ENCODE data around the gene SLC29A4.
"Not testable (repeated sequence)": the region's sequence is repeated elsewhere in the genome, so short reads cannot be mapped to it uniquely, and the experiment has no call there.

Gene SLC29A4

GRCh38 chr7:5296611-5297226 is 14.0 kb downstream of the SLC29A4 start:
- DNase-seq = peak; percentile 67

GRCh38 chr7:5300366-5300765 is 17.6 kb downstream of the SLC29A4 start:
- DNase-seq = no peak

- no peak for DNase-seq
Measured at GRCh38 chr7:5302577-5302976, 19.8 kb downstream of the SLC29A4 start.

- DNase-seq = no peak
Measured at GRCh38 chr7:5303061-5303460, 20.3 kb downstream of the SLC29A4 start.

GRCh38 chr7:5303591-5304505 is 21.1 kb downstream of the SLC29A4 start:
- DNase-seq = no peak

- not testable (repeated sequence) for DNase-seq
Measured at GRCh38 chr7:5305050-5305449, 22.3 kb downstream of the SLC29A4 start.

GRCh38 chr7:5307221-5308142 is 24.7 kb downstream of the SLC29A4 start:
- not testable (repeated sequence) for DNase-seq

GRCh38 chr7:5309146-5309545 is 26.4 kb downstream of the SLC29A4 start:
- no peak for DNase-seq

GRCh38 chr7:5310822-5311405 is 28.2 kb downstream of the SLC29A4 start:
- DNase-seq = no peak

- DNase-seq = not testable (repeated sequence)
Measured at GRCh38 chr7:5312276-5313070, 29.7 kb downstream of the SLC29A4 start.

GRCh38 chr7:5313076-5313885 is 30.5 kb downstream of the SLC29A4 start:
- not testable (repeated sequence) for DNase-seq

GRCh38 chr7:5314864-5315263 is 32.1 kb downstream of the SLC29A4 start:
- no peak for DNase-seq

- no peak for DNase-seq
Measured at GRCh38 chr7:5315761-5316160, 33.0 kb downstream of the SLC29A4 start.

GRCh38 chr7:5318613-5319012 is 35.9 kb downstream of the SLC29A4 start:
- not testable (repeated sequence) for DNase-seq

- DNase-seq = no peak
Measured at GRCh38 chr7:5320391-5320790, 37.6 kb downstream of the SLC29A4 start.

- DNase-seq = no peak
Measured at GRCh38 chr7:5320802-5321396, 38.2 kb downstream of the SLC29A4 start.

- no peak for DNase-seq
Measured at GRCh38 chr7:5322621-5323410, 40.1 kb downstream of the SLC29A4 start.

GRCh38 chr7:5323800-5324781 is 41.3 kb downstream of the SLC29A4 start:
- not testable (repeated sequence) for DNase-seq

Measured in activated CD4-positive, alpha-beta T cell treated with anti-CD3 and anti-CD28 coated beads, Interleukin-2, amount 50 U/mL, for 1 hour (primary cell).